PFSK-1 (cell line): Measurements from ENCODE around the gene KHDRBS1.

Experiments used
- FOXP2 ChIP-seq: optimal IDR thresholded peaks from 2 replicates; pipeline ENCODE3; 2011; ENCODE audit warnings: borderline replicate concordance, control low read depth, inconsistent platforms; ENCODE audit not compliant: insufficient read depth; ENCODE audit errors: extremely low read length, extremely low read depth
- POLR2AphosphoS5 ChIP-seq: IDR thresholded peaks from 2 replicates; pipeline ENCODE4 v1.6.1; 2012; ENCODE audit warnings: low read depth, mild to moderate bottlenecking, control low read depth, low read length, moderate library complexity
- REST ChIP-seq, 2 experiments: IDR thresholded peaks; 2 replicates each; pipeline versions ENCODE4 v1.6.1 to v1.8.0; 2011 to 2012; ENCODE audit warnings: low read depth in 2 of 2, low read length in 2 of 2, control low read depth in 1 of 2, inconsistent platforms in 1 of 2, mild to moderate bottlenecking in 1 of 2, moderate library complexity in 1 of 2; ENCODE audit not compliant: insufficient read depth in 1 of 2
- SIN3A ChIP-seq: IDR thresholded peaks from 2 replicates; pipeline ENCODE4 v1.6.1; 2012; ENCODE audit warnings: mild to moderate bottlenecking, low read length, moderate library complexity, borderline replicate concordance; ENCODE audit not compliant: insufficient read depth
- TAF1 ChIP-seq: IDR thresholded peaks from 2 replicates; pipeline ENCODE4 v1.6.1; 2012; ENCODE audit warnings: low read length, control low read depth, borderline replicate concordance; ENCODE audit not compliant: insufficient read depth

The KHDRBS1 gene

GRCh38 chr1:31991182-31991581, 22.5 kb upstream of the KHDRBS1 start:
- no peak for TF ChIP-seq REST (IDR thresholded peaks at IDR 0.05; ENCODE audit: insufficient read depth in 1 of 2, low read depth in 2 of 2, low read length in 2 of 2)
- no peak for TF ChIP-seq TAF1
- TF ChIP-seq POLR2AphosphoS5, result no peak
- no peak for TF ChIP-seq SIN3A
- no peak for TF ChIP-seq FOXP2

- TF ChIP-seq FOXP2 (no peak), TAF1 (no peak), POLR2AphosphoS5 (no peak), REST (IDR thresholded peaks at IDR 0.05; ENCODE audit: insufficient read depth in 1 of 2, low read depth in 2 of 2, low read length in 2 of 2) (no peak), SIN3A (no peak)
Observed at GRCh38 chr1:31995263-31995662, 18.4 kb upstream of the KHDRBS1 start.

DNA sequence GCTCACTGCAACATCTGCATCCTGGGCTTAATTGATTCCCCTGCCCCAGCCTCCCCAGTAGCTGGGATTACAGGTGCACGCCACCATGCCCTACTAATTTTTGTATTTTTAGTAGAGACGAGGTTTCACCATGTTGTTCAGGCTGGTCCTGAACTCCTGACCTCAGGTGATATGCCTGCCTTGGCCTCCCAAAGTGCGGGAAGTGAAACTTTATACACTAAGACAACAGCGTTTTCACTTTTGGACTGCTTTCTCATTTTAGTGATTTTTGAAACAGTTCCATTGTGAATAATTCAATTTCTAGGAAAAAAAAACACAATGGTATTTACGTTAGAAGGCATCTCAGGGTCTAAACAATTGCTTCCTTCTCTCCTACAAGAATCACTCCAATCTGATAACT, 11.8 kb upstream of the KHDRBS1 start:
- TF ChIP-seq REST (IDR thresholded peaks at IDR 0.05; ENCODE audit: insufficient read depth in 1 of 2, low read depth in 2 of 2, low read length in 2 of 2) (no peak), SIN3A (no peak), TAF1 (no peak), POLR2AphosphoS5 (no peak), FOXP2 (no peak)

DNA sequence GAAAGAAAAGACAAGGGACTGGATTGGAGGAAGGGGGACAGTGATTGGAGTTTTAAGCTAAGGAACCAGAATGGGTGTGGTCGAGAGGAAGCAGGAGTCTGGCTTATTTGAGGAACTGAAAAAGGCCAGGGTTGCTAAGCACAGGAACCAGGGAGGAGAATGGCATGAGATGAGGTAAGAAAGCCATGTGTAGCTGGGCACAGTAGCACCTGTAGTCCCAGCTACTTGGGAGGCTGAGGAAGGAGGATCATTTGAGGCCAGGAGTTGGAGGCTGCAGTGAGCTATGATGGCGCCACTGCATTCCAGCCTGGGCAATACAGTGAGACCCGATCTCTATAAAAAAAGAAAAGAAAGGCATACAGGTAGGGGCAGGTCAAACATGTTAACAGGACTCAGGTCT, 8.1 kb upstream of the KHDRBS1 start:
- TF ChIP-seq FOXP2 (no peak), REST (IDR thresholded peaks at IDR 0.05; ENCODE audit: insufficient read depth in 1 of 2, low read depth in 2 of 2, low read length in 2 of 2) (no peak)

- no peak for TF ChIP-seq FOXP2
- no peak for TF ChIP-seq REST (IDR thresholded peaks at IDR 0.05; ENCODE audit: insufficient read depth in 1 of 2, low read depth in 2 of 2, low read length in 2 of 2)
- TF ChIP-seq POLR2AphosphoS5, result no peak
- no peak for TF ChIP-seq SIN3A
- no peak for TF ChIP-seq TAF1
Observed at GRCh38 chr1:32007591-32007940, 6.1 kb upstream of the KHDRBS1 start.
